HUES48 (cell line): Measurements from ENCODE around the gene AADACL3.

Experiments
- H3K27ac ChIP-seq: one replicate; pipeline ENCODE4 v1.7.0; 2013; ENCODE audit warnings: low read depth, low read length, inconsistent platforms
- H3K27me3 ChIP-seq: 2 replicates; pipeline ENCODE4 v1.6.1; 2013; ENCODE audit warnings: mild to moderate bottlenecking, low read length; ENCODE audit not compliant: control insufficient read depth, insufficient read depth
- H3K36me3 ChIP-seq: 2 replicates; pipeline ENCODE4 v1.6.1; 2013; ENCODE audit warnings: low read length; ENCODE audit not compliant: control insufficient read depth, insufficient read depth
- H3K4me1 ChIP-seq: 2 replicates; pipeline ENCODE4 v1.6.1; 2013; ENCODE audit warnings: mild to moderate bottlenecking, low read length; ENCODE audit not compliant: control insufficient read depth, insufficient read depth
- H3K4me3 ChIP-seq: 2 replicates; pipeline ENCODE4 v1.5.1; 2013; ENCODE audit warnings: mild to moderate bottlenecking, low read depth, low read length
- H3K9ac ChIP-seq: 2 replicates; pipeline ENCODE4 v1.6.1; 2013; ENCODE audit warnings: mild to moderate bottlenecking, low read depth, low read length, moderate library complexity
- H3K9me3 ChIP-seq: 2 replicates; pipeline ENCODE4 v1.6.1; 2013; ENCODE audit warnings: low read length; ENCODE audit not compliant: control insufficient read depth, insufficient read depth

Gene AADACL3

DNA sequence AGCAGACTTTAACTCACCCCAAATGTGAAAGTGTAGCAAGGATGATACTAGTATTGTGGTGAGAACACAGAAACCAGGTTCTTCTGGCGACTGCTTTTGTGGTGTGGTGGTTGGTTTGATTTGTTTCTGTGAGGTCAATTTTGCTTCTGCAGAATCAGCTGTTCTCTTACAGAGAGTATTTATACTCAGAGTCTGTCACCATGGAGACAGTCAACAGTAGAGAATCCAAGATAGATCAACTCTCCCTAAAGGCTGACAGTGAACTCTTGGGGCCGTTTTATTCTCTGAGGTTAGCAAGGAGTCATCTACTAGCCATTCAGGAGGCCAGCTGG is 30.0 kb downstream of the AADACL3 start, which contains the start of gene CFAP107:
TSS of gene CFAP107 (plus strand) at position 209 of the 332 bp plus-strand sequence. CDS start 231 bp downstream, outside the sequence.
- Histone ChIP-seq H3K36me3 (no peaks in the 10 kb centered on the region), H3K9ac (no peak within 1 kb of the TSS), H3K4me3 (no peak within 1 kb of the TSS), H3K27ac (no peak within 1 kb of the TSS), H3K4me1 (no peaks in the 10 kb centered on the region), H3K27me3 (no peaks in the 10 kb centered on the region), H3K9me3 (no peaks in the 10 kb centered on the region)

DNA sequence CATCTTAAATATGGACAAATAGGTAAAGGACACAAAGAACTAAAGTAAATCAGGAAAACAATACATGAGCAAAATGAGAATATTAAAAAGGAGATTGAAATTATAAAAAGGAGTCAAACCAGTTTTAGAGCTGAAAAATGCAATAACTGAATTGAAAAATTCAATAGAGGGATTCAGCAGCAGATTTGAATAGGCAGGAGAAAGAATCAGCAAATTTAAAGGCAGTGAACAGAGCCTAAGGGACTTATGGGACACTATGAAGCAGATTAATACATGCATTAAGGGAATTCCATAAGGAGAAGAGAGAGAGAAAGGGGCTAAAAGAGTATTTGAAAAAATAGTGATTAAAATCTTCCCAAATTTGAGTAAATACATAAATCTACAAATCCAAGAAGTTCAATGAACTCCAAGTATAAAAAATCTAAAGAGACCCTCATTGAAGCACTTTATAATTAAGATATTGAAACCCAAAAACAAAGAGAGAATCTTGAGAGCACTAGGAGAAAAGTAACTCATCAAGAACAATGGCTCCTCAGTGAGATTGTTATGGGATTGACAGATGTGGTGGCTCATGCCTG is 33.0 kb downstream of the AADACL3 start:
- Histone ChIP-seq H3K9me3 (no peaks in the 10 kb centered on the region), H3K4me1 (no peaks in the 10 kb centered on the region), H3K4me3 (no peak overlapping the region), H3K27me3 (no peaks in the 10 kb centered on the region), H3K27ac (no peak overlapping the region), H3K9ac (no peak overlapping the region), H3K36me3 (no peaks in the 10 kb centered on the region)

DNA sequence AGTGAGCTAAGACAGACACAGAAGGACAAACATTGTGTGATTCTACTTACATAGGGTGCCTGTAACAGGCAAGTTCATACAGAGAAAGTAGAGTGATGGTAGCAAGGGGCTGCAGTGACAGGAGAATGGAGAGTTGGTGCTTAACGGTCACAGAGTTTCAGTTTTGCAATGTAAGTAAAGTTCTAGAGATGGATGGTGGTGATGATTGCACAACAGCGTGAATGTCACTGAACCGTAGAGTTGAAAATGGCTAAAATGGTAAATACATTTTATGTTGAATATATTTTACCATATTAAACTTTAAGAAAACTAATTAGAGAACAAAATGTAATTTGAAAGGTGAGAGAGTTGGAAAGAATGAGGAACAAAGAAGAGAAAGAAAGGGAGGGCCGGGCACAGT is 38.8 kb downstream of the AADACL3 start:
- Histone ChIP-seq H3K9ac (no peak overlapping the region), H3K27me3 (no peaks in the 10 kb centered on the region), H3K4me1 (no peaks in the 10 kb centered on the region; the same call in 1 of the 2 replicates), H3K27ac (no peak overlapping the region), H3K4me3 (no peak overlapping the region), H3K36me3 (no peaks in the 10 kb centered on the region), H3K9me3 (no peaks in the 10 kb centered on the region)

DNA sequence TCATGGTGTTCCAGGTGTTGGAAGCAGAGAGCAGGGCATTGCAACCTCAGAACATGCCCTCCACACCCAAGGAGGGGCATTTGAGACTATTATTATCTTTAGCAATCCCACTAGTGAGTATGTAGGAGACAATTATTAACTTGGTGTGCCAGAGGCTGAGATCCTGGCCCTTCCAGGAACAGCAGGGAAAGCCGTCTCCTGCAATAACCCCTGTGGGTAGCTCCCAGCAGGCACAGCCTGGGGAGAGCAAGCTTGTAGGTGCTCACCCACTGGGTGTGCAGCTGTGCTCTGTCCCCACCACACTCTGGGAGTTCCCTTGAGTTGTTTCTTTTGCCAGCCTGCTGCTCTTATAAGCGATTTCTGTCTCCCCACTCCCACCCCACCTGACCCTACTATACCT is 40.4 kb downstream of the AADACL3 start:
- Histone ChIP-seq H3K4me3 (no peak overlapping the region), H3K36me3 (no peaks in the 10 kb centered on the region), H3K27ac (no peak overlapping the region), H3K27me3 (no peaks in the 10 kb centered on the region), H3K9ac (no peak overlapping the region), H3K9me3 (no peaks in the 10 kb centered on the region), H3K4me1 (no peaks in the 10 kb centered on the region; the same call in 1 of the 2 replicates)

DNA sequence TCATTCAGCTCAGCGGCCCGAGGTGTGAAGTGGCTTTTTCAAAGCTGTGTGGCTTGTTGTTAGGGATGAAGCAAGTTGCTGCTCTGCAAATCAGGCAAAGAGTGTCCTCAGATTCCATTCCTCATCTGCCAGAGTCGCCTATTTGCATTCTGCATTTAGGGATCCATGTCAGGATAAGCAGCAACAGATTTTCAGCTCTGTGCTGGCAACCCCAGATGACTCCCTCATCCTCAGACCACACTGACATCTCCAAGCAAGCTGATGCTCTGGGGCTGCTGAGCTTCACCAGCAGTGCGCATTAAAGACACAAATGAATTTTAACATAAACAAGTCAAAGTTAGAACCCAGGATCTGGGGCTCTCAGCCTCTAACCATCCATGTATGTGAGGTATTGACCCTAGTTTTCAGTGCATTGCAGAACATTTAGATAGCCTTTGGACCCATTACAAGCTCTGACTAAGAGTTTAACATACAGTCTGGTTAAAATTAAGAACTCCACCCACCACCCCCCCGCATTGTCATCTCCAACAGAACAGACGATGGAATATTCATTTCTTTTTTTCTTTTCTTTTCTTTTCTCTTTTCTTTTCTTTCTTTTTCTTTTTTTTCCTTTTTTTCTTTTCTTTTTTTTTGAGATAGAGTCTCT is 41.0 kb downstream of the AADACL3 start:
- no peaks in the 10 kb centered on the region for H3K9me3 ChIP-seq
- H3K9ac ChIP-seq, result no peak overlapping the region
- H3K4me1 ChIP-seq, result no peaks in the 10 kb centered on the region; the same call in 1 of the 2 replicates
- no peak overlapping the region for H3K27ac ChIP-seq
- H3K36me3 ChIP-seq, result no peaks in the 10 kb centered on the region
- no peaks in the 10 kb centered on the region for H3K27me3 ChIP-seq
- H3K4me3 ChIP-seq, result no peak overlapping the region

DNA sequence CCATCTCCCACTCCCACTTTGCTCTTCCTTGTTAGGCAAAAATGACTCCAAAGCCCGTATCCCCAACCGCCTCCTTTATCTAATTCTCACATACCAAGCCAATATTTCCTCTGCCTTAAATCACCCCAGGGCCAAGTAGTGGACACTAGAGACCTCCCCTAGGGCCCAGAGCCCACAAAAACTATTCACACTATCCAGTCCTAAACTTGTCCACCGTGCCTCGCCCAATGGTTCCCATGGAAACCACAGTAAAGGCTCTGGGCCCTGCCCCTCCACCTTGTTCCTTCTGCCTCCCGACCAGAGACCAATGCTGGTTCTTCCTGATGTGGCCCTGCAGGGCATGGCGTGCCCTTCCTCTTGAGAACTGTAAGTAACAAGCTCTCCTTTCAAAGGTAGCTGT is 41.9 kb downstream of the AADACL3 start:
- Histone ChIP-seq H3K4me1 (no peaks in the 10 kb centered on the region; the same call in 1 of the 2 replicates), H3K9me3 (no peaks in the 10 kb centered on the region), H3K36me3 (no peaks in the 10 kb centered on the region), H3K4me3 (no peak overlapping the region), H3K27ac (no peak overlapping the region), H3K9ac (no peak overlapping the region), H3K27me3 (no peaks in the 10 kb centered on the region)

DNA sequence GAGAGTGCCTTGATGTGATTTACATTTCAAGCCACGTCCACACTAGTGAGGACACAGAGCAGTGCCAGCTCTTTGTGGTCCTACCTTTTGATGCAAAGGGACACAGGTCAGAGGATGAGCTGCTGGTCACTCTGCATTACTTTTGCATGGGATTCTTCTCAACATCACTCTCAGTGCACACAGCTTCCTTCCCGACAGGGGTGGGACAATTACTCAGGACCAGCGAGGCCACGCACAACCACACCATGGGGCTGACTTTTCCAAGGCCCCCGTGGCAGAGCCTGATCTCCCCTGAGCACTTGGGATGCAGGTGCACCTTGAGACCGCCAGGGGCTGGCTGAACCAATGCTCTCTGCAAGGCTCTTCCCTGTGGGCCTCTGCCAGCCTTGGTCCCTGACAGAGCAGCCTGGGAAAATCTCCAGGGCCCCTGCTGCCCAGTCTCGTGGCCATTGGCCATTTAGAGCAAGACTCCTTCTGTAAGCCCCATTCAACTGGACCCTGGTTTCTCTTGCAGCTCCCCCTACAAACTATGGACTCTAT is 44.4 kb downstream of the AADACL3 start:
- Histone ChIP-seq H3K36me3 (no peaks in the 10 kb centered on the region), H3K27ac (no peak overlapping the region), H3K9ac (no peak overlapping the region), H3K9me3 (no peaks in the 10 kb centered on the region), H3K4me3 (no peak overlapping the region), H3K27me3 (no peaks in the 10 kb centered on the region), H3K4me1 (no peaks in the 10 kb centered on the region; the same call in 1 of the 2 replicates)

DNA sequence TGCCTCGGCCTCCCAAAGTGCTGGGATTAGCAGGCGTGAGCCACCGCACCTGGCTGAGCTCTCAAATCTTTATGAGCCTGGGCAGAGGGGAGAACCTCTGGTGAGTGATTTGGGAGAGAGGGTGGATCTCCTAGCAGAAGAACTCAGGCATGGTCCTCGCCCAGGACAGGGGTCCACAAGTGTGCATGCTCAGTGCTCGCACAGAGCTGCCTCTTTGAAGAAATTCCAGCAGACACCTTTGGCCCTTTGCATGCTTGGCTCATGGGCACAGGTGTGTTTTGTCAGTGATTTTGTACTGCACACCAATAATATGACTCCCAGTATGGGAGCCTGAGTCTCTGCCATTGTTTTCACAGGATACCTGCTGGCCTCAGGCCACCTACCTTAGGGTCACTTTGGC is 45.9 kb downstream of the AADACL3 start:
- no peak overlapping the region for H3K4me3 ChIP-seq
- no peaks in the 10 kb centered on the region for H3K36me3 ChIP-seq
- no peaks in the 10 kb centered on the region for H3K9me3 ChIP-seq
- no peak overlapping the region for H3K9ac ChIP-seq
- no peak overlapping the region for H3K27ac ChIP-seq
- H3K4me1 ChIP-seq, result no peaks in the 10 kb centered on the region
- H3K27me3 ChIP-seq, result no peaks in the 10 kb centered on the region

DNA sequence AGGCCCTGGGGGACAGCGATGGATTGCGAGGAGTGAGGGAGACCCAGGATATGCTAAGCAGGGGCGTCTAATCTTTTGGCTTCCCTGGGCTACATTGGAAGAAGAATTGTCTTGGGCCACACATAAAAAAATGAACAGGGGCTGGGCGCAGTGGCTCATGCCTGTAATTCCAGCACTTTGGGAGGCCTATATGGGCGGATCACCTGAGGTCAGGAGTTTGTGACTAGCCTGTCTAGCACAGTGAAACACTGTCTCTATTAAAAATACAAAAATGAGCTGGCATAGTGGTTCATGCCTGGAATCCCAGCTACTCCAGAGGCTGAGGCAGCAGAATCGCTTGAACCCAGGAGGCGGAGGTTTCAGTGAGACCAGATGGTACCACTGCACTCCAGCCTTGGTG is 46.9 kb downstream of the AADACL3 start:
- no peaks in the 10 kb centered on the region for H3K9me3 ChIP-seq
- no peak overlapping the region for H3K27ac ChIP-seq
- H3K9ac ChIP-seq, result no peak overlapping the region
- H3K4me1 ChIP-seq, result no peaks in the 10 kb centered on the region
- H3K27me3 ChIP-seq, result no peaks in the 10 kb centered on the region
- no peaks in the 10 kb centered on the region for H3K36me3 ChIP-seq
- H3K4me3 ChIP-seq, result no peak overlapping the region

DNA sequence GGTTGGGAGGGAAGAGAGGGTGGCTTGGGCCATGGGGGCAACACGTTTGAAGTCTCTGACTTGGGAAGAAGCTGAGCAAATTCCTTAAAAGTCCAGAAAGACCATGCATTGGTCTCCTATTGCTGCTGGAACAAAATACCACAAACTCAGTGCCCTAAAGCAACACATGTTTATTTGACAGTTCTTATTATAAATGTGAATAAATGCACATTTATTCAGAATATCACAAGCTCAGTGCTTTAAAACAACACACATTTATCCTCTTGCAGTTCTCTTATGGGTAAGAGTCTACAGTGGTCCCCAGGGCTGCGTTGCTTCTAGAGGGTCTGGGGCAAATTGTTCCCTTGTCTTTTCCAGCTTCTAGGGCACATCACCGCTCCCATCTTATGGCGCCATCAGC is 47.6 kb downstream of the AADACL3 start:
- no peak overlapping the region for H3K27ac ChIP-seq
- H3K9ac ChIP-seq, result no peak overlapping the region
- no peaks in the 10 kb centered on the region for H3K4me1 ChIP-seq
- H3K36me3 ChIP-seq, result no peaks in the 10 kb centered on the region
- H3K4me3 ChIP-seq, result no peak overlapping the region
- no peaks in the 10 kb centered on the region for H3K9me3 ChIP-seq
- H3K27me3 ChIP-seq, result no peaks in the 10 kb centered on the region

DNA sequence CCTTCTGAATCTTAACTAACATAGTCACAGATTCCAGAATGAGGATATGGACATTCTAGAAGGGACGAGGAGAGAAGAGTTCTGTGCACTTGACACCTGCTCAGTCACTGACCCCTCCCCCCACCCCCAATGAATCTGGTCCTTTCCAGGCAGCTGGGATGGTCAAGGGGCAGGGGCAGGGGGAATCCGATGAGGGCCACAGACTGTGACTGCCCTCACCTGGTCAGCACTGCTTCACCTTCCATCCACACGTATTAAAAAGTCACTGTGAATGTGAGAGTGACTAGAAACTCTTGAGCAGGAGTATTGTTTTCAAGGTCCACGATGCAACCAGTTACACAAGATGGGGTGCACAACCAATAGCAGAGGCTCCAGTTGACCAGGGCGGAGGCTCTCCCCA is 48.1 kb downstream of the AADACL3 start:
- no peaks in the 10 kb centered on the region for H3K27me3 ChIP-seq

More for the DNA sequence above, 48.1 kb downstream of the AADACL3 start:
- H3K27ac ChIP-seq, result no peak overlapping the region
- no peaks in the 10 kb centered on the region for H3K36me3 ChIP-seq
- no peak overlapping the region for H3K4me3 ChIP-seq
- H3K4me1 ChIP-seq, result no peaks in the 10 kb centered on the region
- H3K9ac ChIP-seq, result no peak overlapping the region
- H3K9me3 ChIP-seq, result no peaks in the 10 kb centered on the region
